Left lung (tissue), 10 donors: ENCODE results near the gene TRPV4. TPM values are rescaled to one million over a fixed set of nuclear protein-coding genes. Genes with fewer than 3 reads are reported as not detected.

Experiments
- ATAC-seq: fragments of 200-7000 bp; cut with Tn5 transposase; one replicate; pipeline ENCODE4 v1.9.1; 2020; ENCODE audit warnings: moderate library complexity
- DNase-seq, 4 donors: peaks; one replicate each; pipeline ENCODE4 v3.0.0-alpha.2; 2013 to 2020
- H3K27ac ChIP-seq, 2 donors: fragments of 200-600 bp; sonication (generic) in 1 of 2; one replicate each; pipeline versions ENCODE4 v1.5.0 to v1.8.0; 2020 to 2021
- H3K27me3 ChIP-seq, 2 donors: fragments of 200-600 bp; sonication (generic) in 1 of 2; one replicate each; pipeline versions ENCODE4 v1.5.0 to v1.8.0; 2020 to 2021
- H3K36me3 ChIP-seq, 2 donors: fragments of 200-600 bp; sonication (generic) in 1 of 2; one replicate each; pipeline versions ENCODE4 v1.5.0 to v1.8.0; 2020 to 2021
- H3K4me1 ChIP-seq, 2 donors: fragments of 200-600 bp; one replicate each; pipeline ENCODE4 v1.8.0; 2021
- H3K4me3 ChIP-seq, 2 donors: fragments of 200-600 bp; sonication (generic) in 1 of 2; one replicate each; pipeline versions ENCODE4 v1.5.0 to v1.8.0; 2020 to 2021; ENCODE audit warnings: mild to moderate bottlenecking in 1 of 2
- H3K9me3 ChIP-seq, 2 donors: fragments of 200-600 bp; sonication (generic) in 1 of 2; one replicate each; pipeline versions ENCODE4 v1.5.0 to v1.8.0; 2020 to 2021
- CTCF ChIP-seq, 2 donors: fragments of 200-600 bp; sonication (generic) in 1 of 2; IDR thresholded peaks; one replicate each; pipeline versions ENCODE4 v1.5.0 to v1.8.0; 2021; ENCODE audit warnings: antibody characterized with exemption in 2 of 2
- intact Hi-C, 2 donors: fragments of 100-400 bp; cut with DNase I; formaldehyde crosslinking; loops; one replicate each; pipeline versions ENCODE4 v1.11.2 to v1.14.2; 2022
- polyA plus RNA-seq, 6 donors: library from polyadenylated mRNA; unstranded; fragments of 120-200 nt; gene quantifications; one replicate each; pipeline ENCODE4 v1.2.1, GENCODE V29; 2013; ENCODE audit not compliant: insufficient read length in 6 of 6
- total RNA-seq, 2 donors: library from RNA; stranded (reverse); fragmentation: NEBNext Ultra II Directional; extraction: Animal tissue kit (Norgen Biotek cat#: 25700); gene quantifications; one replicate each; pipeline ENCODE4 v1.2.1, GENCODE V29; 2021
- donor health status: DM: no; HTN: yes; CAD: no.
- donor health status: DM: no; HTN: no; CAD: no.

Gene TRPV4
- total and polyA plus RNA-seq, 8 donors = 2.2 to 3.7 (median 3.2) TPM

GRCh38 chr12:109840305-109841074 lies 7.3 kb upstream of the TRPV4 start:
- ATAC-seq (peak; percentile 28), DNase-seq (no peak)
- Histone ChIP-seq H3K4me3 (no peak overlapping the region), H3K4me1 (peaks cover 4 to 6% of the 10 kb centered on the region in 2 donors), H3K27ac (no peak overlapping the region), H3K36me3 (no peaks in the 10 kb centered on the region), H3K9me3 (no peaks in the 10 kb centered on the region), H3K27me3 (no peaks in the 10 kb centered on the region)
- intact Hi-C loops = no loop called here
- TF ChIP-seq CTCF (IDR thresholded peaks at IDR 0.05) = no peak

GRCh38 chr12:109839444-109839843 lies 6.2 kb upstream of the TRPV4 start:
- no peak for DNase-seq
- no peaks in the 10 kb centered on the region for H3K4me1 ChIP-seq
- no peak overlapping the region for H3K27ac ChIP-seq
- H3K36me3 ChIP-seq = no peaks in the 10 kb centered on the region
- H3K27me3 ChIP-seq = peaks cover 0 to 4% of the 10 kb centered on the region in 2 donors
- no peak for TF ChIP-seq CTCF (IDR thresholded peaks at IDR 0.05)
- no peaks in the 10 kb centered on the region for H3K9me3 ChIP-seq
- intact Hi-C loops = no loop called here
- no peak overlapping the region for H3K4me3 ChIP-seq
- no peak for ATAC-seq

GRCh38 chr12:109836916-109837315 lies 3.7 kb upstream of the TRPV4 start:
- Histone ChIP-seq H3K9me3 (no peaks in the 10 kb centered on the region), H3K27me3 (peaks cover 4 to 29% of the 10 kb centered on the region in 2 donors), H3K4me3 (no peak overlapping the region), H3K27ac (no peak overlapping the region), H3K4me1 (no peaks in the 10 kb centered on the region), H3K36me3 (no peaks in the 10 kb centered on the region)
- DNase-seq = no peak
- no peak for ATAC-seq
- no peak for TF ChIP-seq CTCF (IDR thresholded peaks at IDR 0.05)
- intact Hi-C loops = no loop called here

GRCh38 chr12:109835827-109836226 lies 2.6 kb upstream of the TRPV4 start:
- intact Hi-C loops = no loop called here
- ATAC-seq = no peak
- no peak for TF ChIP-seq CTCF (IDR thresholded peaks at IDR 0.05)
- no peak overlapping the region for H3K4me3 ChIP-seq
- H3K36me3 ChIP-seq = no peaks in the 10 kb centered on the region
- H3K27ac ChIP-seq = no peak overlapping the region
- H3K9me3 ChIP-seq = no peaks in the 10 kb centered on the region
- H3K4me1 ChIP-seq = peaks cover 0 to under 1% of the 10 kb centered on the region in 2 donors
- DNase-seq = no peak
- peaks cover 4 to 40% of the 10 kb centered on the region in 2 donors for H3K27me3 ChIP-seq

GRCh38 chr12:109832541-109833306 lies 474 bp downstream of the TRPV4 start:
- Histone ChIP-seq H3K27me3 (peaks cover 4 to 46% of the 10 kb centered on the region in 2 donors), H3K4me1 (peaks cover 0 to 28% of the 10 kb centered on the region in 2 donors), H3K9me3 (no peaks in the 10 kb centered on the region), H3K4me3 (peak overlapping the region; percentile 34 to 42), H3K27ac (no peak overlapping the region), H3K36me3 (no peaks in the 10 kb centered on the region)
- DNase-seq (no peak), ATAC-seq (no peak)
- intact Hi-C loops = no loop called here
- TF ChIP-seq CTCF (IDR thresholded peaks at IDR 0.05) = no peak
